GM19023 (cell line): ENCODE measurements around the gene DRGX.

ENCODE experiments used
- ATAC-seq: cut with Tn5 transposase; IDR thresholded peaks from one replicate; pipeline ENCODE4 v1.9.1; 2021; ENCODE audit warnings: mild to moderate bottlenecking, moderate library complexity; ENCODE audit not compliant: unreplicated experiment

The DRGX gene

DNA sequence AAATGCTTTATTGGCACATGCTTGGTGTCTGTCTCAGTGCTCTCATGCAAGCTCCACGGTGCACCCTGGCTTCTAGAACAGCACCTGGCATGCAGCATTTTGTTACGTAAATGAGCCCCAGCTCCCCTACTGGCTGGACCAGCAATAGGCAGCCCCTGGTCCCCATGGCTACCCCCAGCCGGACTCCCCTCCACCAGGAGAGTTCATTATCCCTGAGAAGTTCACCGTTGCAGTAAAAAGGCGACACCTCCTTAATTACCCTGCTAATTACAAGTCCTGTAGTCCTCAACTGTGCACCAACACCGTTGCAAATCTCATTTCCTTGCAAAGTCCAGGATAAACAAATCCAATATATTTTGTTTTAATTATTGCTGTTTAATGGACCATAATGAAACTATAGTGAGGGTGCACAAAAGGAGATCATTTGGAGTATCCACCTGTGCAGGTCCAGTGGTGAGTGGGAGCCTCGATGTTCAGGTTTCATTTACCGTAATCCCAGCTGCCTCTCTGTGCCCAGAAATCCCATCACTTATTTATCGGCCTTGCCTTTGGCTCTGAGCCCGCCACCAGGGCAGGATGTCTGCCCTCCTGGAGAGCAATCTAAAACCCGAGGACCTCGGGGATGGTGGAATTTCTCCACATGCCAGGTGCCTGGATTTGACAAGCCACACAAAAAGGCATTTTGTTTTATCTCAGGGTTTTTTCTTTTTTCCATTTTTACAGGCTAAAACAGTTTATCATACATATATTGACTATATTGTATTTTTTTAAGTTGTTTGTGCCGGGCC is 12.8 kb upstream of the DRGX start:
- ATAC-seq: no peak

DNA sequence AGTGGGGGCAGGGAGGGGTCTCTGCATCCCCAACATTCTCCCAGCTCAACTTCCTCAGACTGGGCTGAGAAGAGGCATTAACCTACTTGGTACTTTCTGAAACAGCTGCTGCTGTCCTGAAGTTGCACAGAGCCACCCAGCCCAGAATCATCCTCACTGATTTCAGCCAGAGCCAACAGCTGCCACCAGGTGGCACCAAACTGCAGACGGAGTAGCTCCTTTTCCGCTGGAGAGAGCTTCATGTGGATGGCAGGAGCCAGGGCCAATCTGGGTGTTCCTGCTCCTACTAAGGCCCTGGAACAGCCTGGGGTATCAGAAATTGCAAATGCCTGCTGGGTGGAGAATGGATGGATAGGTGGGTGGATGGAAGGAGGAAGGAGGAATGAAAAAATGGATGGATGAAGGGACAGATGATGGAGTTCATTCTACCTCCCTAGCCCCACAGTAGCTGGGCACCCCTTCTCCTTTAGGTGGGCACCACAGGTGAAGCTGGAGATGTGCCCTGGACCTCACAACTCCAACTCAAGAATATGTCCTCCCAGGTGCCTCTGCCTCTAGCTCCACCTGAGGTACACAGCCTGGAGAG is 11.8 kb upstream of the DRGX start:
- peak; percentile 76 for ATAC-seq

DNA sequence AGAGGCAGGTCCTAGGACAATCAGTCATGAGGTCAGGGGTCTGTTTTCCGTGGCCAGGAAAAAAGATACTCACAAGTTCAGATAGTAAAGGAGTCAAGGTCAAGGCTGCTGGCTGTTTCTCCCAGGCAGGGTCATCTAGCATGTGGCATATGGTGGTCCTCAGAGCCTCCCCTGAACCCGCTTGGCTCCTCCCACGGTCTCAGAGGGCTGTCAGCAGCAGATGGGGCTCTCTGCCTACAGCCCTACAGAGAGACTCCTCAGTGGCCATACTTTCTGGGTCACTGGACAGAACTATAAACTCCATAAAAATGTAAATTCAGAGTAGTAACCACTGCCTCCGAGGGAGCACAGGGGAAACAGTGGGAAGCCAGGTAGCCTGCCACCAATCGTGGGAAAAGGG is 11.3 kb upstream of the DRGX start:
- peak; percentile 14 for ATAC-seq

DNA sequence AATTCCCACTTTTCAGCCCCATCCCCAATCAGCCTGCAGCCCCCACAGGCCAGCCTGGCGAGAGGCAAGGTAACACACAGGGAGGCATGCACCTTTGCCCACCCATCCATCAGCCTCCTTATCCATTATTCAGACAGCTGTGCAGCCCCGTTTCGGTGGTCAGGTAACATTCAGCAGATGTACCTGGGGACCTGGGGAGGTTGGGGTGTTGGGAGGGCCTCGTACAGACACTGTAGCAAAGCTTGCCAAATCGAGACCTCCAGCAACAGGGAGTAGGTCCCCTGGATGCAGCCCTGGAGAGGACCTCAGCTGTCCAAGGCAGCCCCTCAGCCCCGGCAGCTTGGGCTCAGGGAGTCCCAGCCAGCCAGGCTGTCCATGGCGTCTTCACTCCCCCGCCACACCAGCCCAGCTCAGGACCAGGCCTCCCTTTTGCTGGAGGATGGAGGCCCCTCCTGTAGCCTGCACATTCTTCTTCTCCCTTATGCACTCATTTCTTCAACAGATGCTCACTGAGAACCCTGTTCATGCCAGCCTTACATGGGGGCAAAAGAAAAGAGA is 8.5 kb upstream of the DRGX start:
- no peak for ATAC-seq

DNA sequence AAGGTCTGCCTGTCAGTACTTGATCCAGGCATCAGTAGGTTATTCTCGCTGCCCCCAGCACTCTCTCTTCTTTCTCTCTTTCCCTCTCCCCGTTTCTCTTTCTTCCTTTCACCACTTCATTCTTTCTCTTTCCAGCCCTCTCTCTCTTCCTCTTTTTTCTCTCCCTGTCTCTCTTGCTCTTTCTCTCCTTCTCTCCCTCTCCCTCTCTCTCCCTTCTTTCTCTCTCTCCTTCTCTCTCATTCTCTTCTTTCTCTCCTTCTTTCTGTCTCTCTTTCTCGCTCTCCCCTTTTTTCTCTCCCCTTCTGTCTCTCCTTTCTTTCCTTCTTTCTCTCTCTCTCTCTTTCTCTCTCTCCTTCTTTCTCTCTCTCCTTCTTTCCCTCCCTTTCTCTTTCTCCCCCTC is 7.5 kb upstream of the DRGX start:
- no peak for ATAC-seq

DNA sequence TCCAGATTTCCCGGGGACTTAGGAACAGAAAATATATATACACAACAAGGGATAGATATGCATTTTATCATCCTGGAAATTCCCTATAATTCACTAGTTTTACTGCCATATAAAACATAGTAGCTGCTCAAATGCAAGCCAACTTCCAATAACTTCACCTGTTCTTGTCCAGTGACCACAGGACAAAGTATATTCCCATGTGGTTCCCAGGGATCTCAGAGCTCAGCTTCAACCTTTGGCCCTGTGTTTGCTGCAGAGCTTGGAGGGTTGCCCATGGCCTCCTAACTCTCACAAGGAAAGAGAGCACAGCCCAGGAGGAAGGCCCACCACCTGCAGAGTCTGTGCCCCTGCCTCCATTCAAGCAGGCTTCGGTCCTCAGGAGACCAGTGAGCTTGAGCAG is 4.5 kb upstream of the DRGX start:
- ATAC-seq: no peak

DNA sequence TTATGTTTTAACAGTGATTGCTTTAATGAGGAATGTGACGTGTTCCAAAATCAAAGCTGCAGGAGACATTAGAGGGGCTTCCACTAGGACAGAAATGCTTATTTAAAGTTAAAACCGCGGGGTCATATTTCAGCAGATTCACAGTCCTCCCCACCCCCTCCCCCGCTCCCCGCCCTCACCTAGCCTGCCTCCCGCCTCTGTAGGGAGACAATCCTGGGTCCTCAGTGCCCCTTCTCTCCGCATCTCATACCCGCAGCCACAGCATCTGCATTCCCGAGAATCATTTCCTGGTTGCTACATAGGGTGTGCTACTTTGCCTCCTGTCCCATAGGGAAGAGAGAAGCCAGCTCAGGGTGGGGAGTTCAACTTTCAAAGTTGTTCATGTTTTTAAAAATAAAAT is 3.1 kb upstream of the DRGX start:
- ATAC-seq: no peak

DNA sequence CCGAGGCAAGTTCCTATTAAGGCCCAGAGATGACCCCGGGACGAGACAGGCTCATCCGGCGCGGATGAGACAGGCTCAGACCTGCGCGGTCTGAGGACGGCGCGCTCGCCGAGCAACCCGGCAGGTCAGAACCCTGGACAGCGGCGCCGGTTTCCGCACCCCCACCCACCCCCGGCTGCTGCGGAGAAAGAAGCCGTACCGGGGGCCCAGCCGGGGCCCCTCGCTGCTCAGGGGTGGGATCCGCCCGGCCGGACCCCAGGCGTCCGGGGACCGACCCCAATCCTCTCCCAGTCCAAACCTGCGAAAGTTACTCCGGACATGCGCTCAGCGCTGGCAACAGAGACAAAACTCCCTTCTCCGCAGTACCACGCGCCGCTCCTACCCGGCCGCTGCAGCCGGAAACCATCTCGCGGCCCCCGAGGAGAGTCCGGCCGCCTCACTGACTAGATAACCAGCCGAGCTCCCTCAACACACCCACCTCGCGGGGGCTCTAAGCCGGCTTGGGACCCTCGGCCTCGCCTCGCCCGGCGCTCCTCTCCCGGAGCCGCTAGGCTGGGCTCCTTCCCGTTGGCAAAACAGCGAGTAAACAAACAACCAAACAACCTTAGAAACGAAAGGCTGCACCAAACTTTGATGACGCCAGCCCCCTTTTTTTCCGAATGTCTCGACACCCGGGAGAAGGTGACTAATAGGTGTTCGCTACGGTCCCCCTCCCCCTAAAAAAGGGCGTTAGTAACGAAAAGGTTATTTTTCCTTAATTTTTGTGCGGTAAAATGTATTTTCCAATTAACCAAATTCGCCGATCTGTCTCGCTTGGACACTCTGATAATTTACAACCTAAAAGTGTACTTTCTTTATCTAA is 2.3 kb upstream of the DRGX start:
- ATAC-seq: no peak

DNA sequence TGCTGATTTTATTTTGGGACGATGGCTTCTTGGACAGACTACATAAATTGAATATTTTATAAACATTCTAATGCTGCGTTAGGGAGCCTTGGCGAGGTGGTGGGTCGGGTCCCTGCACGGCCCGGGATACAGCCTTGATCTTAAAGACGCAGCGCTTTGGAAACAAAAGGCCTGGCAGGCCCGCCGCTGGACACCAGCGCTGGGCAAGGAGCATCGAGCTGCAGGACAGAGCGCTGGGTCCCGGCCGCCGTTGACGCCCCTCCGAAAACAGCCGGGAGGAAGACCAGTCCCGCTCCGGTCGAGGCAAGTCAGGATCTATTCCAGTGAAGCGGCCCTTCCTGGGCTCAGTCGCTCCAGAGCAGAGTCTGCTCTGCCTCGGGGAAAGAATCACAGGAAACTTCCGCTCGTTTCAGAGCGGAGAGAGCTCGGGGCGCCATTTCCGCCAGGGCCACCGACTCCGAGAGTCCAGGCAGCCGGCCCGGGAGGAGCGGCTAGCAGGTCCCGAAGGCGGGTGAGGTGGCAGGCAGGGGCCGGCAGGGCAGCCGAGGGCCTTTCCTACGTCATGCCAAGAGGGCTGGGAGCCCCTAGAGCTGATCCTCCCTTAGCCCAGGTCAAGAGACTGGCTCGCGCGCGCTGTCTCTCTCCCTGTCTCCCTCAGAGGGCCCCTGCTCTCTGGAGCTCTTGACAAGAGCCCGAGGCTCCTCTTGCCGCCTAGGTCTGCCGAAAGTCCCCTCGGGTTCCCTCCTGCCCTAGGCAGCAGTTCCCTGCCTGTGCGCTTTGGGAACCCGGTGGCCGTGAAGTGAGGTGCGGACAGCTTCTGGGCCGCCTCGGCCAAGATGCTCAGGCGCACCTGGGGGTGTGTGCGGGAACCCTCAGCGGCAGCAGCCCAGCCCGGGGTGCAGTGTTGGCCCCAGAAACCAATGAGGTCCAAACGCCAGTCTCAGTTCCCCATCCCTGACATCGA is 1.4 kb upstream of the DRGX start:
- no peak for ATAC-seq

DNA sequence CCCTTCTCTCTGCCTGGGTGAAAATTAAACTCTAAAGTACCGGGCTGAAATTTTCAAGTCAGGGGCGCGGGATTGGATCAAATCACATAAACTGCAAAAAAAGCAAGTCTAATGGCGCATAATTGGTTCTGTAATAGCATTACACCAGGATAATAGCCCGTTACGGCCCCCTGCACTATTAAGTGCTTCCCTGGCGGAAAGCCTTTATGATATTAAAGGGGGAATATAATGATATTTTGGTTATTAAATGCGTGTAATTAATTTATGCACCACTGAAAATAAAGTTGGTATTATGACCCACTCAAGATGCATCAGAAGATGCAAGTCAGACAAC is 744 bp upstream of the DRGX start:
- no peak for ATAC-seq

DNA sequence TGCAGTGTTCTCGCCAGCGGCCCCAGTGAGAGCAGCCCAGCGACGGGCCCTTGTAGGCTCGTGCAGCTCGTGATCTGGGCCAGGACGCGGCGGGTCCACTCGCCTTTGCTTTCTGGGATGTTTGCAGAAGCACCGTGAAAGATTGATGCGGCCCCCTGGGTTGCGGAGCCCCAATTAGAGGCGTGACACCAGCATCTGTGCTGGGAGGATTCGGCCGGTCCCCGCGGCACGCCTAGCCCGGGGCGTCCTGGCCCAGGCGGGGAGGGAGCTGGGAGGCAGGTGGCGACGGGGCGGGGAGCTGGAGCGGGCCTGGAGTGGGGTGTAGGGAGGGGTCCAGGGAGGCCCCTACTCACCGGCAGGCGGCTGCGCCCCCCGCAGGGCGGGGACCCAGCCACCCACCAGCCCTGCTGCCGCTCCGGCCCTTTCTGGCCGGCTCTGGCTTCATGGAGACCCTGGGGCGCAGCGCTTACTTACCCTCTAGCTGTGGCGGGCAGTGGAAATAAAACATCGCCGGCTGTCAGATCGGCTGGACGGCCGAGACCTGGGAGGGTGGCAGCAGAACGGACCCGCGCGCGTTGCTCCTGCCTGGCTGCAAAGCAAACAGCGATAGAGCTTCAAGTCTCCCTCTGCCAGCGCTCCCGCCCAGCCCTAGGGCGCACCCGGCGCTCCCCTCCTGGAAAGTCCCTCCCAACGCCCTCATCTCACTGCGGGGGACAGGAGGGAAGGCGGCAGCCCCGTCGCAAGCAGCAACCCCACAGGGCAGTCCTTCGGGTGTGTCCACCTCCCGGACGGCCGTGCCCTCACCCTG is 752 bp downstream of the DRGX start:
- ATAC-seq: no peak

DNA sequence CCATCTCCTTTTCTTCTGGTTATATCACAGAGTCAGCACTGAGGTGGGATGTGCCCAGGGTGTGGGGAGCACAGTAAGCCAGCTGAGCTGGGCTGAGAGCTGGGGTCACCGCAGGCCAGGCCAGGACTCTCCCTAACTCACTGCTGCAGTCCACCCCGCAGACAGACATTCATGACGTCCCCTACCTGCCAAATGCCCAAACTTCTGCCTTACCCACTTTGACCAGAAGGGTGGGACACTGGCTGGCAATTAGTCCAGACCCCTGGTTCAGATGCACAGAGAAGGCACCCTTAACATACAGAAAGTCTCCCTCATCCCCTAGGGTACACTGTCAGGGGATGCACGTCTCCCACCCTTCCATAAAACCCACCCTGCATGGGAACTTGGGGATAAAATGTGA is 2.1 kb downstream of the DRGX start:
- no peak for ATAC-seq

DNA sequence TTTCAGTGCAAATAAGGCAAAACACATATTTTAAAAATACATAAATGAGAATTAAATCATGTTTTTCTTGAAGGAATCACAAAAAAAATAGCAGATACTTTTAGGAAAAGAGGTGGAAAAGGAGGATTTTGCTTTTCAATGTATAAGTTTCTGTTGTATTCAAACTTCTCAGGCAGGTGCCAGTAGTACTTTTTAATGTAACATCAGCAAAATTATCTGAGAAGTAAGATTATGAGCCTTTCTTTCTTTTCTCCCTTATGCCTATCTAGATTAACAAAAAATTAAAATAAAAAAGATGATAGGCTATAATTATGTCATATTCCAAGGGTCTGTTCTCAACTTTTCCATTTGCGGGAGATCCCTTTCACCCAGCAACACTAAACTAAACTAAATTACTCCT is 2.6 kb downstream of the DRGX start:
- ATAC-seq: no peak

DNA sequence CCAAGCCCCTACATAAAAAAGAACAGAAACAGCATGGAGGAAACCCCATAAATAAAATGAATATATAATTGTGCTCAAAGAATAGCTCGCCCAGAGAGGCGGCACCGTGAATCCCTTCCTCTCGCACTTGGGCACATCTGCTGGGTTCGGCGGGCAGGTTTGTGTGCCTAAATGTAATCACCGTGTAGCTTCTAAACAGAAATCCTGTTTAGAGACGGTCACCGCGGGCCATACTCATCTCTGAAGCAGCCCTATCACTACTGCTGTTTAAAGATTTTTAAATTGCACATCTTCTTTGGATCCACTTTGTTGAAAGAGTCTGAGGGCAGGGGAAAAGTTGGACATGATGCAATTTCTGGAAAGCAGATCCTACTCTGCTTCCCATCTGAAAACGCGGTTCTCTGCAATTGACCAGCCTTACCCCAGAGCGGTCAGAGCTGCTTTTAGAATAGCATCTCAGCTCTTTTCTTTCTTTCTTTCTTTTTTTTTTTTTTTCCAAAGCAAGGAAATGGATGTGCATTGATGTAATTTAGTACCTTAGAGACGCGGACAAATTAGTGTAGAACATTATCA is 6.4 kb downstream of the DRGX start:
- no peak for ATAC-seq

DNA sequence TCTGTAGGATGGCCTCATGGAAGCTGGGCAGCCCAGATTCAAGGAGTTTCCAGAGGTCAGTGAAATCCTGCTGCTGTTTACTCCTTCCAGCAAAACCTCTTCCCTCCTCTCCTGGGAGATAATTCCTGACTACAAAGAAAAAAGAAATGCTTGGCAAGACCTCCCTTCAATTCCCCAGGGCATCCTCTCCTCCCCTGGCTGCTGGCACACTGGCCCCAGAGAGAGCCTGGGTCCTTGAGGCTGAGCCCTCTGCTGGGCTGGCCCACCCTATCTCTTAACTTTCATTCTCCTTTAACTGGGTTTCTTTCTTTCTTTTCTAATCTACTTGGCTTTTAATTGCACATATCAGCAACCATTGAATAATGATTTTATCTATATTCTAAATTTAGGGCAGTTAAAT is 7.7 kb downstream of the DRGX start:
- no peak for ATAC-seq

DNA sequence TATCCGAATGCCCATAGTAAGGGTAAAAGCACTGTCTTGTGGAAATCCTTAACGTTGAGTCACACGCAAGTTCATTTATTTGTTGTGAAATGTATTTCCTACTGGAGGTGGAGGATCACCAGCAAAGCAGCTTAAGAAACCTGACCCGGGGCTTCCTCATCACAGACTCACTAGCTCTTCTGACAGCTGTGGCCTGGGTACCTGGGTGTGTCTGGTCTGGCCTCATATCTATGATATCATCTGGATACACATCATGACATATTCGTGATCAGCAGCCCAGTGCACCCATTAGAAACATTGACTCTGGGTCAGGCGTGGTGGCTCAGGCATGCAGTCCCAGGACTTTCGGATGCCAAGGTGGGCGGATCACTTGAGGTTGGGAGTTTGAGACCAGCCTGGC is 8.8 kb downstream of the DRGX start:
- no peak for ATAC-seq

DNA sequence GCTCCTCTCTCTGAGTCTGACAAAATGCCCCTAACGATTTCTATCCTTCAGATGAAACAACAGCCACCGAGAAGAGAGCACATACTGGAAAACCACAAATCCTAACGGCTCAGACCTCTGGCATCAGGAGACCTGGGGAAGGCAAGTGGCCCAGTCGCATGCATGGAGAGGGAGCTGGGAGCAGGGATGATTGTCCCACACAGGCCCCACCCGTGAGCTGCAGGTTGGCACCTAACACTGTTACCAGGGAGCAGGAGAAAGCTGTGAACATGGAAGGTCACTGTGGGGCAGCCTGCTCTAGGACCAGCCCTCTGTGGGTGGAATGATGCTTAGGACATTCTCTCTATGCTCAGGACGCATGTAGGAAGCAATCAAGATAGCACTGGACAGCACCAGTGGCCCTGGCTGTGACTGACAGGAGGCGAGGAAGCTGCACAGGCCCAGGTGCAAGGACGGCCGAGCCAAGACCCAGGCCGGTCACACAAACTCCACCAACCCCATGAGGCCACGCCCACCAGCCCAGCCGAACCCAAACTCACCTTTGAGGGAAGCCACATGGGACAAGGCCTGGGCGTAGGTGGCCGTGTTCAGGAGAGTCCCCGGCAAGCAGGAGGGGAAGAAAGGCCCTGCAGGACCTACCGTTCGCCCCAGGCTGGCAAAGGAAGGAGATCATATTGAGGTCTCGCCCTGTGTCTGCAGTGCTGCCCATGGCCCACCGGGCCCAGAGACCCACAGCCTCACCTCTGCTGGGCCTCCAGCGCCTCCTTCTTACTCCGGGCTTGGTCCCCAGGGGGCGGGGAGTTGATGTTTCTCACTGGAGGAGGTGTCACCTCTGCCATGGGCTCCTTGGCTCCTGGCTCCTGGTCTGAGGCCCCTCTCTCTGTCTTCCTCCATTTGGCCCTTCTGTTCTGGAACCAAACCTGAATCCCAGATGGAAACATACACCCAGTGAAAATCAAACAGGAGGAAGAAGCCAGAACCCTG is 9.7 kb downstream of the DRGX start:
- no peak for ATAC-seq

DNA sequence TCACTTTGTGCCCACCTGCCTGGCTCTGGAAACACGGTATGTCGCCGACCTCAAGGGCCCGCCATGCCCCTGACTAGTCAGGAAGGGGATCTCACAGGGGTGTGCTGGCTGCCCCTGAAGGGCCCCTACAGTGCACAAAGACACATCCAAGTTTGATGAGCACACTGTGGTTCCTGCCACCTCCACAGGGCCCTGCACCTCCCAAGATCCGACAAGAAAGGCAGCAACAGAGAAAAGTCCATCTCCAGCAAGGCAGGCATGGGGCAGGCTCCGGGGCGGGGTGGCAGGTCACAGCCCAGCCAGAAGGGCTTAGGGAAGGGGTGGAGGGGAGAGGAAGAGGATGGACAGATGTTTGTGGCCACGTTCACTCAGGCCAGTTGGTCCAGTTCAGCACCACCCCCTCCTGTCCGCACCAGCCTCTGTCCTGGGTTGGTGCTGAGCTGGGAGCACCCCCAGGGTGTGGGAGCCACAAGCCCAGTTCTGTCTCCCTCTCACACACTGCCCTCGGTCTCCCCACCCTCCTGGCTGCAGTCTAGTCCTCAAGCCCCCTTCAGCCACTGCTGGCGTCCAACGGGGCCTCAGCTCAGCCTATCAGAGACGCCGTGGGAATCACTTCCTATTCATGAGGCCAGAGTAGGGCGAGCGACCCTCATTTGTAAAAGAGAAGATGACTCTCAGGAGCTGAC is 11.5 kb downstream of the DRGX start:
- ATAC-seq: no peak
